GM12891 (cell line): Measurements from ENCODE around the gene NOL12.

Experiments
- DNase-seq: peaks from one replicate; pipeline ENCODE4 v3.0.0; 2011; ENCODE audit warnings: low spot score; ENCODE audit not compliant: insufficient read length
- FAIRE-seq: peaks from 2 replicates; lab custom pipeline; 2011; peaks lifted over from hg19 to GRCh38; lab: Jason Lieb, UNC
- PAX5 ChIP-seq: IDR thresholded peaks from 2 replicates; pipeline ENCODE4 v1.6.1; 2011; ENCODE audit warnings: low read length, moderate library complexity, mild to moderate bottlenecking; ENCODE audit not compliant: insufficient read depth, severe bottlenecking
- POLR2A ChIP-seq: IDR thresholded peaks from 2 replicates; pipeline ENCODE4 v1.6.1; 2011; ENCODE audit warnings: low read depth, low read length, control low read depth
- POLR2AphosphoS5 ChIP-seq: IDR thresholded peaks from 2 replicates; pipeline ENCODE4 v1.6.1; 2011; ENCODE audit warnings: low read depth, low read length, control low read depth
- POU2F2 ChIP-seq: IDR thresholded peaks from 2 replicates; pipeline ENCODE4 v1.6.1; 2011; ENCODE audit warnings: low read depth, mild to moderate bottlenecking, control low read depth, low read length, moderate library complexity
- SPI1 ChIP-seq: IDR thresholded peaks from 2 replicates; pipeline ENCODE4 v1.6.1; 2011; ENCODE audit warnings: low read depth, low read length, control low read depth
- TAF1 ChIP-seq: IDR thresholded peaks from 2 replicates; pipeline ENCODE4 v1.6.1; 2011; ENCODE audit warnings: low read depth, low read length, control low read depth

The NOL12 gene

GRCh38 chr22:37701141-37701786 is 15.1 kb downstream of the NOL12 start:
- TF ChIP-seq PAX5 (no peak), POU2F2 (no peak), SPI1 (no peak), TAF1 (no peak), POLR2A (no peak)
- no peak for DNase-seq
- no peak for FAIRE-seq

- no peak for TF ChIP-seq PAX5
- no peak for TF ChIP-seq POU2F2
- FAIRE-seq (no peak), DNase-seq (no peak)
Observed at GRCh38 chr22:37703906-37704305, 17.8 kb downstream of the NOL12 start.

GRCh38 chr22:37704645-37705044 is 18.5 kb downstream of the NOL12 start:
- TF ChIP-seq TAF1 (no peak), PAX5 (no peak), SPI1 (no peak), POLR2AphosphoS5 (no peak), POU2F2 (no peak), POLR2A (no peak)
- DNase-seq (no peak), FAIRE-seq (no peak)

- TF ChIP-seq POU2F2 (no peak), PAX5 (no peak), TAF1 (no peak), POLR2A (no peak)
- FAIRE-seq (no peak), DNase-seq (no peak)
Observed at GRCh38 chr22:37705205-37705604, 19.1 kb downstream of the NOL12 start.

- TF ChIP-seq POLR2AphosphoS5 (no peak), TAF1 (no peak)
- DNase-seq, result no peak
- no peak for FAIRE-seq
Observed at GRCh38 chr22:37708580-37709444, 22.7 kb downstream of the NOL12 start.

GRCh38 chr22:37709445-37709765 is 23.3 kb downstream of the NOL12 start:
- FAIRE-seq (no peak), DNase-seq (no peak)
- TF ChIP-seq TAF1 (no peak), POU2F2 (no peak), PAX5 (no peak), POLR2AphosphoS5 (no peak), POLR2A (no peak), SPI1 (no peak)

- no peak for TF ChIP-seq TAF1
- FAIRE-seq (no peak), DNase-seq (no peak)
Observed at GRCh38 chr22:37710675-37711074, 24.5 kb downstream of the NOL12 start.

GRCh38 chr22:37711490-37711889 is 25.3 kb downstream of the NOL12 start:
- no peak for TF ChIP-seq TAF1
- TF ChIP-seq POLR2A, result no peak
- TF ChIP-seq SPI1, result no peak
- no peak for TF ChIP-seq POU2F2
- no peak for TF ChIP-seq PAX5
- TF ChIP-seq POLR2AphosphoS5, result no peak
- DNase-seq (no peak), FAIRE-seq (no peak)

GRCh38 chr22:37713761-37714160 is 27.6 kb downstream of the NOL12 start:
- TF ChIP-seq POU2F2 (no peak), SPI1 (no peak), PAX5 (no peak), TAF1 (no peak), POLR2AphosphoS5 (no peak), POLR2A (no peak)

GRCh38 chr22:37714634-37715033 is 28.5 kb downstream of the NOL12 start:
- DNase-seq (no peak), FAIRE-seq (no peak)
- no peak for TF ChIP-seq SPI1
- no peak for TF ChIP-seq PAX5
- no peak for TF ChIP-seq POLR2AphosphoS5
- no peak for TF ChIP-seq TAF1
- no peak for TF ChIP-seq POU2F2
- TF ChIP-seq POLR2A, result no peak

More at GRCh38 chr22:37713761-37714160, 27.6 kb downstream of the NOL12 start:
- no peak for DNase-seq
- FAIRE-seq, result no peak
